Calu3 (cell line): ENCODE data around the gene PPP1R14B. TPM values are rescaled to one million over a fixed set of nuclear protein-coding genes. Genes with fewer than 3 reads are reported as not detected.

Source experiments
- BruUV-seq: library from RNA; stranded (reverse); fragments of 400-500 nt; replicated peaks from 2 replicates; lab custom pipeline; 2021; lab: Mats Ljungman, UMichigan
- CTCF ChIA-PET: fragments of 300-600 bp; sonication (Branson Sonifier 250); formaldehyde crosslinking; loops from one replicate; lab custom pipeline; 2022; ENCODE audit warnings: antibody characterized with exemption; lab: Charles Lee
- DNase-seq: peaks from one replicate; pipeline ENCODE4 v3.0.0; 2022
- H3K27ac Mint-ChIP-seq: one replicate; pipeline ENCODE4 v1.8.0; 2022; ENCODE audit warnings: mixed read lengths; ENCODE audit not compliant: unreplicated experiment
- H3K27me3 Mint-ChIP-seq: one replicate; pipeline ENCODE4 v1.8.0; 2022; ENCODE audit warnings: mixed read lengths; ENCODE audit not compliant: unreplicated experiment
- H3K36me3 Mint-ChIP-seq: one replicate; pipeline ENCODE4 v1.8.0; 2022; ENCODE audit warnings: mild to moderate bottlenecking, moderate library complexity, mixed read lengths; ENCODE audit not compliant: insufficient read depth, unreplicated experiment
- H3K4me1 Mint-ChIP-seq: one replicate; pipeline ENCODE4 v1.8.0; 2022; ENCODE audit warnings: mild to moderate bottlenecking, low read depth, mixed read lengths; ENCODE audit not compliant: unreplicated experiment
- H3K4me3 Mint-ChIP-seq: one replicate; pipeline ENCODE4 v1.8.0; 2022; ENCODE audit warnings: mild to moderate bottlenecking, low read depth, moderate library complexity, mixed read lengths; ENCODE audit not compliant: unreplicated experiment
- H3K9me3 Mint-ChIP-seq: one replicate; pipeline ENCODE4 v1.8.0; 2022; ENCODE audit warnings: low read depth, mixed read lengths; ENCODE audit not compliant: unreplicated experiment
- CTCF ChIP-seq: fragments of 200-600 bp; IDR thresholded peaks from one replicate; pipeline ENCODE4 v1.8.0; 2022; ENCODE audit warnings: antibody characterized with exemption; ENCODE audit not compliant: unreplicated experiment
- intact Hi-C: fragments of 100-400 bp; cut with micrococcal nuclease; formaldehyde crosslinking; loops from one replicate; pipeline ENCODE4 v1.10.0; 2022; ENCODE audit not compliant: unreplicated experiment
- total RNA-seq: library from RNA; stranded (reverse); gene quantifications from 2 replicates; pipeline ENCODE4 v1.2.3, GENCODE V29; 2022

Gene PPP1R14B
- total RNA-seq, 1 experiment from 2014 or later = 334 TPM

- H3K4me3 Mint-ChIP-seq = peak within 1 kb of the TSS; percentile 90
- BruUV-seq = no TSS peak
- H3K27me3 Mint-ChIP-seq = no peaks in the 10 kb centered on the region
- peak; percentile 91 for TF ChIP-seq CTCF
- CTCF ChIA-PET = interaction anchor here (0.9 to 1.8 kb wide), 4 partner anchors 10 to 47 kb away, joined by 3 to 16 read pairs (median 10); partner anchors contain the start of genes BAD and FKBP2
- DNase-seq = peak; percentile 52
- peak within 1 kb of the TSS; percentile 74 for H3K27ac Mint-ChIP-seq
- H3K36me3 Mint-ChIP-seq = peaks cover 77% of the 10 kb centered on the region
- H3K9me3 Mint-ChIP-seq = no peaks in the 10 kb centered on the region
- intact Hi-C loops = no loop called here
- H3K4me1 Mint-ChIP-seq = peaks cover 11% of the 10 kb centered on the region
These were observed 4.4 kb upstream of the PPP1R14B start, which contains the start of gene PLCB3 for GRCh38 chr11:64251016-64251752. Gene PLCB3 (plus strand): TSS chr11:64251530. CDS start chr11:64251650, 120 bp downstream.

DNA sequence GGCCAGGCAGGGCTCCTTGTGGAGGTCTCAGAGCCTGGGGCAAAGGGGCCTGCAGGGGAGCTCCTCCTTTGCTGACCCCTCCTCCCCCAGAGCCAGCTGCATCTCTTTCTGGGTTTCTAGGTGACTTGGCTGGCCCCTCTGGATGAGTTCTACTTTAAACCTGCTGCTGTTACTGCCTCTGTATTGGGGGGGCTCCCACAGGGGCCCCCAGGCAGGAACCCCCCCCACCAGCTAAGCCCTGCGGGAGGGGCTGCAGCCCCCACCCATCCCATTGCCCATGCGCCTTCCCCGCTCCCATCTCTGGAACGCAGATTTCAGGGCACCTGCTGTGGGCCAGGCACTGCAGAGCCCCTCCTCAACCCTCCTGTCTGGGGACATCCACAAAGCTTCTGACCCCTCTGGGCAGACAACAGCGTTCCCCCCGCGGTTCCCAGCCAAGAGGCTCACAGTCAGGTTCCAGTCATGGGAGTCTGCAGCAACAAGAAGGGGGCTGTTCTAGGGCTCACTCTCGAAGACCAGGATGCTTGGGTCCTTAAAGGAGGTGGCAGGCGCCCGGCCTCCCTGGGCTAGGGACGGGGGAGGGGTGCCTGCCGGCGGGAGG lies 3.8 kb upstream of the PPP1R14B start:
- no peaks in the 10 kb centered on the region for H3K9me3 Mint-ChIP-seq
- CTCF ChIA-PET = interaction anchor here (0.6 to 1.1 kb wide), 3 partner anchors 17 to 34 kb away, joined by 3 to 8 read pairs (median 3); partner anchors contain the start of gene BAD
- DNase-seq = no peak
- peaks cover 83% of the 10 kb centered on the region for H3K36me3 Mint-ChIP-seq
- intact Hi-C loops = no loop called here
- no peaks in the 10 kb centered on the region for H3K27me3 Mint-ChIP-seq
- H3K4me1 Mint-ChIP-seq = peaks cover 11% of the 10 kb centered on the region
- no peak for TF ChIP-seq CTCF
- peak overlapping the region; percentile 90 for H3K4me3 Mint-ChIP-seq
- BruUV-seq = no TSS peak
- H3K27ac Mint-ChIP-seq = no peak overlapping the region

DNA sequence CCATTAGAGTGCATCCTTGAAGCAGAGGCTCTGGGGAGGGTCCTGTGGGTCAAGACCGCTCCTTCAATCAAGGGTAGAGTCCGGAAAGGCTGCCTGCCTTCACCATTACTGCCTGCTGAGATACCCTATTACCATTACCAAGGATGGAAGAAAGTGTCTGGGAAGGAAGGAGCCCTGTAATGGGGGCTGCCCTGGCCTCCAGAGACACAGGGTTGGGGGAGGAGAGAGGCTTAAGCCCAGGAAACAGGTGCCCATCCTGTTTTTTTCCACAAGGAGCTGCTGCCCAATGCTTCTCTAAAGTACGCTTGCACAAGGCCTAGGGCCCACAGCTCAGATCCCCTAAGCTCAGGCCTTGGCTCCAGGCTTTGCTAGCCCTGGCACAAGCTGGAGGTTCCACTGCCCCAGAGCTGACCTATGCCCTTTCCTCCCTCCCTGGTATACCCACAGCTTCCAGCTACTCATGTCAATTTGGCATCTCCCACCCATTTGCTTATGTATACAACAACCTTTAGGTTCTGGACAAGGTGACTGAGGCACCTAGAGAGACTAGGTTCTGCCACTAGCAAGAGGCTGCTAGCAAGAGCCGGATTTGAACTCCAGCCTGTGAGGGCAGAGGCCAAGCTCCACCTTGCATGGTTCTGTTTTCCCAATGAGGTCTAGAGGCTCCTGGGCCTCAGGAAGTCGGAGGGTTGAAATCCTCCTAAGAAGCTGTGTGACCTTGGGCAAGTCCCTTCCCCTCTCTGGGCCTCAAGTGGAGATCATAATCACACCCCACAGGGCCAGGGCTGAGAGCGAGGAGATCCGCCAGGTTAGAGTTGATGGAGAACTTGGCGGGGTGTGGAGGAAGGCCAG lies 3.0 kb upstream of the PPP1R14B start:
- intact Hi-C loops = loop anchor here (10.0 kb wide), 1 partner anchor 55 kb away; the partner anchor contains the start of genes CATSPERZ and ESRRA
- BruUV-seq = no TSS peak
- Mint-ChIP-seq H3K9me3 (no peaks in the 10 kb centered on the region), H3K27ac (peak overlapping the region; percentile 44), H3K27me3 (no peaks in the 10 kb centered on the region), H3K4me1 (peaks cover 11% of the 10 kb centered on the region), H3K4me3 (no peak overlapping the region), H3K36me3 (peaks cover 84% of the 10 kb centered on the region)
- no peak for TF ChIP-seq CTCF
- CTCF ChIA-PET = interaction anchor here (0.6 to 1.1 kb wide), 2 partner anchors 18 to 26 kb away, joined by 3 to 8 read pairs; no protein-coding TSS in a partner anchor
- DNase-seq = no peak

- TF ChIP-seq CTCF = no peak
- Mint-ChIP-seq H3K9me3 (no peaks in the 10 kb centered on the region), H3K36me3 (peaks cover 87% of the 10 kb centered on the region), H3K27me3 (no peaks in the 10 kb centered on the region), H3K27ac (peak overlapping the region; percentile 44), H3K4me1 (peaks cover 14% of the 10 kb centered on the region), H3K4me3 (no peak overlapping the region)
- CTCF ChIA-PET = no interaction called here
- no peak for DNase-seq
- no TSS peak for BruUV-seq
- intact Hi-C loops = loop anchor here (10.0 kb wide), 1 partner anchor 56 kb away; the partner anchor contains the start of genes CATSPERZ and ESRRA
These were observed 2.3 kb upstream of the PPP1R14B start for GRCh38 chr11:64249038-64249437.
